Body of pancreas (tissue), 4 donors: ENCODE measurements around the gene SPATS2L.

ENCODE experiments used
- CTCF ChIP-seq, 7 experiments: fragments of 450-650 bp in 4 of 7; fragments of 200-600 bp in 3 of 7; sonication (generic) in 3 of 7; IDR thresholded peaks; one replicate each; pipeline ENCODE4 v1.5.1; 2016 to 2019; ENCODE audit warnings: antibody characterized with exemption in 7 of 7
- POLR2A ChIP-seq, 3 donors: fragments of 450-650 bp; IDR thresholded peaks; one replicate each; pipeline ENCODE4 v1.6.1; 2016; ENCODE audit warnings: antibody characterized with exemption in 3 of 3, mild to moderate bottlenecking in 2 of 3

DNA sequence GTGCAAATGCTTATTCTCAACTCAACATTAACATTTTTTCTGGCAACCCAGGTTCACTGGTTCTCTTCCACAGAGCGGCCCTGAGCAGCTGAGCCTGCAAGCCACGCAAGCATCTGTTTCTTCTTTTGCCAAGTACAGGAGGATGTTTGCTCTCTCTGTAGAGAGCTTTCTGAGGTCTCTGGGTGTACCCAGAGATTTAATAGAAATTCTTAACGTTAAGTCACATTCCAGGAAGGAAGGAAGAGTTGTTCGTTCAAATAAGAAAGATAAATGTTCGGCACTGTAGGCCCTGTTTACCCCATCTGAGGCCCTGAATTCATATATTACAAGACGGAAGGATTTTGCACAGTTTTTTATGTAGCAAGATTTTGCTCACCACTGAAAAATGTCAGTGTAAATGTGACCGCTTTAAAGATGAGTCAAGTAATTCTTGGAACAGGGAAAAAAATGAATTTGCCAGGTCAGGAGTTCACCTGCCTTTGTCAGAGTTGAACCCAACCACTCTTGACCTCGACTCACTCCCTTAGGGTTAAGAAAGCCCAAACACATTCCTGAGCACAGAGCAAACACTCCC lies 173.3 kb downstream of the SPATS2L start:
- TF ChIP-seq CTCF (IDR thresholded peaks at IDR 0.05), result no peak
- TF ChIP-seq POLR2A (IDR thresholded peaks at IDR 0.05), result no peak
